ENCODE measurements around the gene ANKRD35.

Gene ANKRD35

DNA sequence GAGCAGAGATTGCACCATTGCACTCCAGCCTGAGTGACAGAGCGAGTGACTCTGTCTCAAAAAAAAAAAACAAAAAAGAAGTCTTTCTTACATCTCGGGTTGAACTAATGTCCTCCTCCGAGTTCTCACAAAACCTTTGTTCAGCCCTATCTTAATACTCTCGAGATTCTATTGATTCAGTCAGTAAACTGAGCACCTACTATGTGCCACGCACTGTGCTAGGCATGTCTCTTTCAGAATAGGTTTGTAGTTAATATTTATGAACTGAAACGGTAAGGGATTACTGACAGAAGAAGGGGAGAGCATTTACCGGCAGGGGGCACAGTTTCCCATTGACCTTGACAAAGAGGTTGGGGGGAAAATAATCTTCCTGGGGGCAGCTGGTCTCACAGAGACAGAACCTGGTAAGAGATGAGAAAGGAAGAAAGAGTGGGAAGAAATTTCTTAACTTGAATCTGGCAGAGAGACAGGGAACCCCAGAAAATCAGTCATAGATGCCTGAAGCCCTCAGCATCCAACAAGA, 30.2 kb downstream of the ANKRD35 start:
- in situ Hi-C loops (cut with HindIII; ENCODE audit: low pct_ligation_motif_present, low sequenced_read_pairs) = no loop called here
- DNase-seq = no peak
- Histone ChIP-seq H3K27me3 (replicated peaks) (no peaks in the 10 kb centered on the region), H3K4me3 (ENCODE audit: low read depth, low read length) (no peak overlapping the region), H3K36me3 (replicated peaks) (peaks cover 58% of the 10 kb centered on the region), H3K27ac (no peak overlapping the region)
- TF ChIP-seq CTCF (IDR thresholded peaks at IDR 0.05; ENCODE audit: low read depth, low read length, missing control alignments) = peak; percentile 22

GRCh38 chr1:145849356-145850160, 36.1 kb downstream of the ANKRD35 start:
- H3K27ac ChIP-seq = no peak overlapping the region
- no peak overlapping the region for H3K4me3 ChIP-seq (ENCODE audit: low read depth, low read length)
- in situ Hi-C loops (cut with HindIII; ENCODE audit: low pct_ligation_motif_present, low sequenced_read_pairs) = no loop called here
- peak; percentile 66 for DNase-seq
- peak; percentile 73 for TF ChIP-seq CTCF (IDR thresholded peaks at IDR 0.05; ENCODE audit: low read depth, low read length, missing control alignments)
- peaks cover 65% of the 10 kb centered on the region for H3K36me3 ChIP-seq (replicated peaks)
- no peaks in the 10 kb centered on the region for H3K27me3 ChIP-seq (replicated peaks)

- DNase-seq = no peak
- in situ Hi-C loops (cut with HindIII; ENCODE audit: low pct_ligation_motif_present, low sequenced_read_pairs) = no loop called here
- no peaks in the 10 kb centered on the region for H3K27me3 ChIP-seq (replicated peaks)
- no peak for TF ChIP-seq CTCF (IDR thresholded peaks at IDR 0.05; ENCODE audit: low read depth, low read length, missing control alignments)
- H3K4me3 ChIP-seq (ENCODE audit: low read depth, low read length) = no peak overlapping the region
- H3K27ac ChIP-seq = no peak overlapping the region
- H3K36me3 ChIP-seq (replicated peaks) = peaks cover 55% of the 10 kb centered on the region
Measured at GRCh38 chr1:145847827-145848226, 37.8 kb downstream of the ANKRD35 start.

- peaks cover 54% of the 10 kb centered on the region for H3K36me3 ChIP-seq (replicated peaks)
- peak overlapping the region; percentile 67 for H3K4me3 ChIP-seq (ENCODE audit: low read depth, low read length)
- peak; percentile 80 for TF ChIP-seq CTCF (IDR thresholded peaks at IDR 0.05; ENCODE audit: low read depth, low read length, missing control alignments)
- no peaks in the 10 kb centered on the region for H3K27me3 ChIP-seq (replicated peaks)
- DNase-seq = no peak
- in situ Hi-C loops (cut with HindIII; ENCODE audit: low pct_ligation_motif_present, low sequenced_read_pairs) = no loop called here
- H3K27ac ChIP-seq = no peak overlapping the region
Measured at GRCh38 chr1:145846201-145846612, 39.5 kb downstream of the ANKRD35 start.

GRCh38 chr1:145845514-145846161, 40.0 kb downstream of the ANKRD35 start, which contains the start of gene NUDT17:
TSS of gene NUDT17 (plus strand) at chr1:145845630. CDS start at chr1:145845641, 11 bp downstream.
- TF ChIP-seq CTCF (IDR thresholded peaks at IDR 0.05; ENCODE audit: low read depth, low read length, missing control alignments) = peak; percentile 98
- peak within 1 kb of the TSS; percentile 67 for H3K4me3 ChIP-seq (ENCODE audit: low read depth, low read length)
- H3K27ac ChIP-seq = peak within 1 kb of the TSS; percentile 42
- peaks cover 55% of the 10 kb centered on the region for H3K36me3 ChIP-seq (replicated peaks)
- in situ Hi-C loops (cut with HindIII; ENCODE audit: low pct_ligation_motif_present, low sequenced_read_pairs) = no loop called here
- no peaks in the 10 kb centered on the region for H3K27me3 ChIP-seq (replicated peaks)
- peak; percentile 65 for DNase-seq

Measured in brain microvascular endothelial cell (primary cell).